H1 (cell line): Measurements from ENCODE around the gene GPC1. TPM values are rescaled to one million over a fixed set of nuclear protein-coding genes. Genes with fewer than 3 reads are reported as not detected.

Experiments used
- CTCF ChIA-PET: fragments of 300-600 bp; sonication (Branson Sonifier 250); formaldehyde crosslinking; loops from one replicate; lab custom pipeline; 2021; ENCODE audit not compliant: partially characterized antibody; lab: Charles Lee
- POLR2A ChIA-PET: fragments of 300-600 bp; sonication (Branson Sonifier 250); formaldehyde crosslinking; loops from one replicate; lab custom pipeline; 2021; ENCODE audit warnings: inconsistent platforms; ENCODE audit not compliant: partially characterized antibody; lab: Charles Lee
- DNase-seq, 2 experiments: peaks; one replicate each; pipeline versions ENCODE4 v3.0.0 to v3.0.0-alpha.2; 2010 to 2022; ENCODE audit warnings: low spot score in 2 of 2, low read depth in 1 of 2, mixed read lengths in 1 of 2
- FAIRE-seq: peaks from 2 replicates; lab custom pipeline; 2011; peaks lifted over from hg19 to GRCh38; lab: Jason Lieb, UNC
- H2AFZ ChIP-seq: 2 replicates; pipeline ENCODE4 v1.8.1; 2012; ENCODE audit warnings: low read length, inconsistent platforms
- H2AK5ac ChIP-seq: 2 replicates; pipeline ENCODE4 v1.6.1; 2013; ENCODE audit warnings: low read depth, low read length
- H2BK120ac ChIP-seq: replicated peaks from 2 replicates; pipeline ENCODE3; 2013; ENCODE audit warnings: low read depth, low read length, inconsistent platforms
- H2BK12ac ChIP-seq: 2 replicates; pipeline ENCODE4 v1.6.1; 2013; ENCODE audit warnings: low read depth, low read length
- H2BK15ac ChIP-seq: 2 replicates; pipeline ENCODE4 v1.6.1; 2013; ENCODE audit warnings: low read length
- H2BK20ac ChIP-seq: 2 replicates; pipeline ENCODE4 v1.6.1; 2013; ENCODE audit warnings: low read length
- H2BK5ac ChIP-seq: 2 replicates; pipeline ENCODE4 v1.6.1; 2013; ENCODE audit warnings: low read depth, low read length
- H3K14ac ChIP-seq: 2 replicates; pipeline ENCODE4 v1.6.1; 2013; ENCODE audit warnings: inconsistent platforms; ENCODE audit not compliant: insufficient read length
- H3K18ac ChIP-seq: 2 replicates; pipeline ENCODE4 v1.6.1; 2013; ENCODE audit warnings: low read length; ENCODE audit errors: extremely low read depth
- H3K23ac ChIP-seq: 2 replicates; pipeline ENCODE4 v1.6.1; 2013; ENCODE audit warnings: inconsistent platforms; ENCODE audit not compliant: insufficient read length
- H3K23me2 ChIP-seq: 2 replicates; pipeline ENCODE4 v1.6.1; 2013; ENCODE audit warnings: low read depth, low read length
- H3K27ac ChIP-seq: 2 replicates; pipeline ENCODE4 v1.6.1; 2011; ENCODE audit warnings: low read depth, low read length, inconsistent platforms
- H3K27me3 ChIP-seq, 4 experiments: replicated peaks in 1 of 4; 1 replicate in 1 of 4; 2 replicates in 3 of 4; pipeline versions ENCODE4 v1.6.1 to v1.8.1; 2011 to 2013; ENCODE audit warnings: low read length in 3 of 4, mild to moderate bottlenecking in 3 of 4, inconsistent platforms in 2 of 4, mixed read lengths in 2 of 4, moderate library complexity in 1 of 4; ENCODE audit not compliant: control insufficient read depth in 3 of 4, insufficient read depth in 3 of 4; ENCODE audit errors: extremely low read depth in 1 of 4
- H3K36me3 ChIP-seq, 4 experiments: 2 replicates each; pipeline versions ENCODE4 v1.6.1 to v1.8.1; 2011 to 2013; ENCODE audit warnings: mild to moderate bottlenecking in 4 of 4, low read length in 3 of 4, moderate library complexity in 2 of 4, control low read depth in 1 of 4, inconsistent platforms in 1 of 4; ENCODE audit not compliant: insufficient read depth in 4 of 4, control insufficient read depth in 2 of 4
- H3K4ac ChIP-seq: replicated peaks from 2 replicates; pipeline ENCODE3; 2013; ENCODE audit warnings: low read length, low read depth, mixed read lengths, inconsistent platforms; ENCODE audit not compliant: insufficient read length
- H3K4me1 ChIP-seq, 4 experiments: replicated peaks in 1 of 4; 1 replicate in 1 of 4; 2 replicates in 3 of 4; pipeline versions ENCODE4 v1.6.1 to v1.8.1; 2011 to 2013; ENCODE audit warnings: low read length in 3 of 4, inconsistent platforms in 2 of 4, mixed read lengths in 1 of 4; ENCODE audit not compliant: insufficient read depth in 4 of 4, control insufficient read depth in 3 of 4
- H3K4me2 ChIP-seq, 2 experiments: 2 replicates each; pipeline versions ENCODE4 v1.6.1 to v1.8.1; 2011 to 2013; ENCODE audit warnings: low read depth in 2 of 2, low read length in 2 of 2, control low read depth in 1 of 2, inconsistent platforms in 1 of 2, mild to moderate bottlenecking in 1 of 2; ENCODE audit not compliant: insufficient read depth in 1 of 2
- H3K4me3 ChIP-seq, 4 experiments: fragments of 200-600, 300-600 bp in 1 of 4; sonication (generic), shearing (Covaris generic), sonication (Bioruptor Twin) in 1 of 4; 2 replicates each; pipeline versions ENCODE4 v1.5.1 to v1.8.1; 2011 to 2016; ENCODE audit warnings: low read length in 4 of 4, low read depth in 3 of 4, control low read depth in 2 of 4, inconsistent platforms in 2 of 4, mild to moderate bottlenecking in 2 of 4, mixed read lengths in 1 of 4, moderate library complexity in 1 of 4; ENCODE audit not compliant: insufficient read depth in 2 of 4; ENCODE audit errors: extremely low read depth in 1 of 4
- H3K56ac ChIP-seq: replicated peaks from 2 replicates; pipeline ENCODE3; 2013; ENCODE audit warnings: low read depth, mild to moderate bottlenecking, mixed read lengths, low read length, inconsistent platforms; ENCODE audit not compliant: insufficient read length
- H3K79me1 ChIP-seq: 2 replicates; pipeline ENCODE4 v1.6.1; 2013; ENCODE audit warnings: low read depth, low read length, control low read depth
- H3K79me2 ChIP-seq, 2 experiments: 2 replicates each; pipeline versions ENCODE4 v1.6.1 to v1.8.1; 2012 to 2013; ENCODE audit warnings: low read length in 2 of 2, mild to moderate bottlenecking in 2 of 2, inconsistent platforms in 1 of 2; ENCODE audit not compliant: insufficient read depth in 2 of 2, control insufficient read depth in 1 of 2
- H3K9ac ChIP-seq, 4 experiments: replicated peaks in 1 of 4; 1 replicate in 1 of 4; 2 replicates in 3 of 4; pipeline versions ENCODE4 v1.6.1 to v1.8.1; 2011 to 2013; ENCODE audit warnings: low read depth in 3 of 4, low read length in 3 of 4, control low read depth in 2 of 4, mild to moderate bottlenecking in 2 of 4, moderate library complexity in 2 of 4, inconsistent platforms in 1 of 4; ENCODE audit errors: extremely low read depth in 1 of 4
- H3K9me3 ChIP-seq, 2 experiments: 2 replicates each; pipeline versions ENCODE4 v1.6.1 to v1.8.1; 2012 to 2013; ENCODE audit warnings: mild to moderate bottlenecking in 2 of 2, moderate library complexity in 2 of 2, control low read depth in 1 of 2, inconsistent platforms in 1 of 2, low read depth in 1 of 2, low read length in 1 of 2, mixed read lengths in 1 of 2; ENCODE audit not compliant: insufficient read depth in 2 of 2
- H4K20me1 ChIP-seq, 2 experiments: replicated peaks in 1 of 2; 2 replicates each; pipeline versions ENCODE3 to v1.8.1; 2011 to 2013; ENCODE audit warnings: inconsistent platforms in 2 of 2, low read length in 2 of 2, mild to moderate bottlenecking in 1 of 2; ENCODE audit not compliant: insufficient read depth in 2 of 2, control insufficient read depth in 1 of 2
- H4K5ac ChIP-seq: 2 replicates; pipeline ENCODE4 v1.6.1; 2013; ENCODE audit warnings: low read length, low read depth, mixed read lengths, inconsistent platforms; ENCODE audit not compliant: insufficient read length
- H4K8ac ChIP-seq: 2 replicates; pipeline ENCODE4 v1.8.0; 2013; ENCODE audit warnings: mild to moderate bottlenecking, moderate library complexity, low read length, inconsistent platforms; ENCODE audit not compliant: insufficient read depth; ENCODE audit errors: extremely low read depth
- H4K91ac ChIP-seq: replicated peaks from 2 replicates; pipeline ENCODE3; 2013; ENCODE audit warnings: low read length, mixed read lengths, inconsistent platforms; ENCODE audit not compliant: insufficient read length
- EGR1 ChIP-seq: IDR thresholded peaks from 2 replicates; pipeline ENCODE4 v1.6.1; 2011; ENCODE audit warnings: low read depth, low read length, borderline replicate concordance
- NANOG ChIP-seq: IDR thresholded peaks from 2 replicates; pipeline ENCODE4 v1.6.1; 2011; ENCODE audit warnings: low read length, low read depth, mild to moderate bottlenecking, inconsistent platforms; ENCODE audit not compliant: insufficient read depth, poor library complexity, severe bottlenecking
- NRF1 ChIP-seq: IDR thresholded peaks from 2 replicates; pipeline ENCODE4 v1.6.1; 2011; ENCODE audit warnings: mild to moderate bottlenecking, low read depth, low read length, improper control_type of control experiment
- PHF8 ChIP-seq: fragments of 200-600 bp; sonication (generic); conservative IDR thresholded peaks from 2 replicates; pipeline ENCODE4 v1.7.1; 2012; ENCODE audit warnings: low read depth, mild to moderate bottlenecking, inconsistent platforms, low read length, moderate library complexity
- RAD21 ChIP-seq, 2 experiments: IDR thresholded peaks in 1 of 2; conservative IDR thresholded peaks in 1 of 2; 2 replicates each; pipeline ENCODE4 v1.6.1; 2011; ENCODE audit warnings: low read depth in 2 of 2, low read length in 2 of 2, improper control_type of control experiment in 1 of 2, inconsistent platforms in 1 of 2, mild to moderate bottlenecking in 1 of 2, moderate library complexity in 1 of 2
- SP4 ChIP-seq: IDR thresholded peaks from 2 replicates; pipeline ENCODE4 v1.6.1; 2012; ENCODE audit warnings: low read length, inconsistent platforms
- WGBS, 2 experiments: shearing (Covaris generic) in 1 of 2; methylation state at CpG; one replicate each; pipeline versions ENCODE4 v1.1.6 to v1.1.7; 2013 to 2015; ENCODE audit warnings: low lambda C conversion rate in 2 of 2, mixed read lengths in 2 of 2, inconsistent platforms in 1 of 2, low coverage in 1 of 2, missing lambda C conversion rate in 1 of 2; ENCODE audit not compliant: insufficient replicate concordance in 2 of 2, insufficient coverage in 1 of 2, insufficient read length in 1 of 2; ENCODE audit errors: extremely low coverage in 1 of 2, missing lambda C conversion rate in 1 of 2; 5-methylcytosine and 5-hydroxymethylcytosine counted together
- polyA plus RNA-seq, 7 experiments: library from polyadenylated mRNA; depleted of rRNA in 3 of 7; stranded (reverse) in 5 of 7; unstranded in 2 of 7; fragments of >200 nt in 5 of 7; fragments of 200-250 nt in 2 of 7; gene quantifications; 1 replicate in 5 of 7; 2 replicates in 1 of 7; 4 replicates in 1 of 7; pipeline versions ENCODE4 v1.2.1 to v1.2.3, GENCODE V29; 2011 to 2013; ENCODE audit warnings: missing spikeins in 2 of 7, mixed read lengths in 2 of 7
- total RNA-seq: library from RNA; stranded (reverse); fragmentation: NEBNext Ultra II Directional; extraction: Animal tissue kit (Norgen Biotek cat#: 25700); gene quantifications from 2 replicates; pipeline ENCODE4 v1.2.1, GENCODE V29; 2021
- TF ChIP-seq, protein P1 (sequence below): IDR thresholded peaks from 2 replicates; pipeline ENCODE4 v1.6.1; 2011; ENCODE audit warnings: low read depth, mild to moderate bottlenecking, low read length; ENCODE audit not compliant: insufficient read depth
- TF ChIP-seq, protein P2 (sequence below): IDR thresholded peaks from 2 replicates; pipeline ENCODE4 v1.6.1; 2012; ENCODE audit warnings: low read length, inconsistent platforms

Gene GPC1
- total and polyA plus RNA-seq, 2 of the 8 experiments (the other 6 are each of a cell fraction or from before 2014, with no cell fraction given), result 21.9 to 28.3 TPM

DNA sequence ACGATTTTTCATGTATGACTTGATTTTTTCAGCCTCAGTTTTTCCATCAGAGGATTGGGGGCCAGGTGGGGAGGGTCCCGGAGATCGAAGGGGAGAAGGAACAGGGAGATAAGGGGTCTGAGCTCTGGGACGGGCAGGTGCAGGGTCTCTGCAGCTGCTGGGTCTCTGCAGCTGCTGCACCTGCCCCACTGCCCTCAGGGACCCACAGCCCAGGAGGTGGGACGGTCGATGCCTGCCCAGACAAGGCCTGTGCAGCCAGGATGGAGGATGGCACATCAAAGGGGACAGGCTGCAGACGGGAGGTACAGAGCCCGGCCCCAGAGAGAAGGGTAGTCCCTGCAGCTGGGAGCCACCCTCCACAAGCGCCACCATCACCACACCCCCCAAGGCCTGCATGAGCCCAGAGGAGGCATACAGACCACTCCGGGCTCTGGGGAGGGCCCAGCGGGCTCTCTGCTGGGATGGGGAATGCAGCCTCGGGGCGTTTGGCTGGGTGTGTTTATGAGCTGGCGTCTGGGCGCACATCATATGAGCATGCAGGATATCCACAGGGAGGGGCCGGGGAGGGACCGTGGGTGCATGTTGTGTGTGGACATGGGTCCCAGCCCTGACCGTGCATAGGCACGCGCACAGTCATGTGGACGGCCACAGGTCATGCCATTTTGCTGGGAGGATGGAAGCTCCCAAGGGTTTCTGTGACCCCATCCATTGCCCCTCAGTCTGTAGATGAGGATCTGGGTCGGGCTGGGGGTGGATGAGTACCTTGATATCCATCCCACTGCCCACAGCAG lies 34.9 kb upstream of the GPC1 start:
- Histone ChIP-seq H3K79me1 (no peaks in the 10 kb centered on the region), H3K56ac (no peak overlapping the region), H3K4ac (no peak overlapping the region), H3K18ac (no peak overlapping the region), H2BK20ac (no peak overlapping the region), H3K4me1 (no peaks in the 10 kb centered on the region; a peak in 1 of 7 replicates), H3K14ac (no peak overlapping the region), H3K36me3 (no peaks in the 10 kb centered on the region), H2BK15ac (no peak overlapping the region), H3K27ac (no peak overlapping the region), H3K23me2 (no peaks in the 10 kb centered on the region), H3K79me2 (no peaks in the 10 kb centered on the region), H3K9ac (no peak overlapping the region), H2AK5ac (no peak overlapping the region), H2BK5ac (no peak overlapping the region), H4K5ac (no peak overlapping the region), H3K4me2 (no peak overlapping the region), H3K23ac (no peak overlapping the region), H4K8ac (no peak overlapping the region), H3K4me3 (no peak overlapping the region), H2BK12ac (no peak overlapping the region), H3K9me3 (no peaks in the 10 kb centered on the region), H4K20me1 (no peaks in the 10 kb centered on the region), H2AFZ (no peak overlapping the region), H4K91ac (no peak overlapping the region), H3K27me3 (no peaks in the 10 kb centered on the region), H2BK120ac (no peak overlapping the region)
- TF ChIP-seq NRF1 (no peak), SP4 (no peak), NANOG (no peak), PHF8 (no peak), EGR1 (no peak), RAD21 (IDR thresholded peaks at IDR 0.05 in 1 of 2, conservative IDR thresholded peaks at IDR 0.05 in 1 of 2; ENCODE audit: low read depth in 2 of 2, low read length in 2 of 2) (no peak)
- TF ChIP-seq, protein P1, sequence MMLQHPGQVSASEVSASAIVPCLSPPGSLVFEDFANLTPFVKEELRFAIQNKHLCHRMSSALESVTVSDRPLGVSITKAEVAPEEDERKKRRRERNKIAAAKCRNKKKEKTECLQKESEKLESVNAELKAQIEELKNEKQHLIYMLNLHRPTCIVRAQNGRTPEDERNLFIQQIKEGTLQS, result no peak
- TF ChIP-seq, protein P2, sequence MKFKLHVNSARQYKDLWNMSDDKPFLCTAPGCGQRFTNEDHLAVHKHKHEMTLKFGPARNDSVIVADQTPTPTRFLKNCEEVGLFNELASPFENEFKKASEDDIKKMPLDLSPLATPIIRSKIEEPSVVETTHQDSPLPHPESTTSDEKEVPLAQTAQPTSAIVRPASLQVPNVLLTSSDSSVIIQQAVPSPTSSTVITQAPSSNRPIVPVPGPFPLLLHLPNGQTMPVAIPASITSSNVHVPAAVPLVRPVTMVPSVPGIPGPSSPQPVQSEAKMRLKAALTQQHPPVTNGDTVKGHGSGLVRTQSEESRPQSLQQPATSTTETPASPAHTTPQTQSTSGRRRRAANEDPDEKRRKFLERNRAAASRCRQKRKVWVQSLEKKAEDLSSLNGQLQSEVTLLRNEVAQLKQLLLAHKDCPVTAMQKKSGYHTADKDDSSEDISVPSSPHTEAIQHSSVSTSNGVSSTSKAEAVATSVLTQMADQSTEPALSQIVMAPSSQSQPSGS, result no peak
- CTCF ChIA-PET, result no interaction called here
- FAIRE-seq (no peak), DNase-seq (no peak)
- POLR2A ChIA-PET, result no interaction called here
- WGBS, 2 experiments, result 92% methylated on average over 19 of the region's 22 CpGs; no CpG with 5 or more reads in 1 of the 2 experiments
